ENCODE results near the gene ATP7A. TPM values are rescaled to one million over a fixed set of nuclear protein-coding genes. Genes with fewer than 3 reads are reported as not detected.

The ATP7A gene
- total and polyA plus RNA-seq, 2 donors (not counting 3 experiments of a cell fraction or from before 2014, with no cell fraction given) = 3.1 to 8.8 TPM

DNA sequence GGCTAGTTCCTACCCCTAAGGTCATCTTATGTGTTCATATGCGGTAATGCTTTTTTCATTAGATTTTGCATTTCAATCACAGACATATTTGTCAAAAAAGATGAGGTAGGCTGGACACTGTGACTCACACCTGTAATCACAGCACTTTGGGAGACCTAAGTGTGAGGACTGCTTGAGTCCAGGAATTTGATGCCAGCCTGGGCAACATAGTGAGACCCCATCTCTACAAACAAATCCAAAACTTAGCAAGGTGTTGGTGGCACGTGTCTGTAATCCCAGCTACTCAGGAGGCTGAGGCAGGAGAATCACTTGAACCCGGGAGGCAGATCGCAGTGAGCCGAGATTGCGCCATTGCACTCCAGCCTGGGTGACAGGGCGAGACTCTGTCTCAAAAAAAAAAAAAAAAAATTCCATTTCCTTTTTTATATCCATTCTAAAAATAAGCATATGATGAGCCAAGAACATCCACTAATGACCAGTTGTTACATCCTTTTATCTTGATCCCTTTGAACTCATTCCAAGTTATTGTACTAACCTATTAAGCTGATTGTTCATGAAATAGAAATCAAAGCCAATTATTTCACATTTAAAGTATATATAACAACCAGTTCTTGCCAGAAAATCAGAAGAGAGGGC is 35.5 kb downstream of the ATP7A start:
- intact Hi-C loops (cut with micrococcal nuclease) (no loop called here), dilution Hi-C loops (cut with MboI; ENCODE audit: extremely low pct_ligation_motif_present, low sequenced_read_pairs) (no loop called here)
- peak; percentile 71 for FAIRE-seq
- H3K4me1 ChIP-seq (ENCODE audit: control insufficient read depth, extremely low read depth, insufficient read depth, low read length) = peaks cover 2% of the 10 kb centered on the region
- CTCF ChIA-PET = interaction anchor here (1.2 kb wide), 1 partner anchor 36 kb away, joined by 4 read pairs; the partner anchor contains the start of gene ATP7A
- H3K36me3 ChIP-seq (ENCODE audit: control insufficient read depth in 2 of 2, extremely low read depth in 1 of 2, insufficient read depth in 2 of 2, low read length in 2 of 2) = no peaks in the 10 kb centered on the region
- H3K9me3 ChIP-seq (replicated peaks; ENCODE audit: control insufficient read depth, insufficient read depth, low read length) = no peaks in the 10 kb centered on the region
- H3K27me3 ChIP-seq (ENCODE audit: control insufficient read depth in 2 of 2, insufficient read depth in 2 of 2, low read length in 2 of 2) = no peaks in the 10 kb centered on the region
- DNase-seq (ENCODE audit: low read depth, low spot score) = no peak
- no peaks in the 10 kb centered on the region for H3K79me2 ChIP-seq (ENCODE audit: control insufficient read depth, insufficient read depth, low read length)
- POLR2A ChIA-PET = no interaction called here
- BruUV-seq (replicated peaks) = no TSS peak
- H3K4me3 ChIP-seq (replicated peaks in 1 of 3; ENCODE audit: insufficient read depth in 1 of 3, low read depth in 1 of 3, low read length in 3 of 3) = no peak overlapping the region
- H3K9me1 ChIP-seq (replicated peaks; ENCODE audit: control insufficient read depth, extremely low read depth, insufficient read depth, low read length) = no peaks in the 10 kb centered on the region
- H3K9ac ChIP-seq (replicated peaks; ENCODE audit: extremely low read depth, insufficient read depth, low read length) = no peak overlapping the region
- H2AFZ ChIP-seq (ENCODE audit: low read depth, low read length) = no peak overlapping the region
- no peaks in the 10 kb centered on the region for H4K20me1 ChIP-seq (replicated peaks; ENCODE audit: control insufficient read depth, extremely low read depth, insufficient read depth, low read length)
- H3K4me2 ChIP-seq (ENCODE audit: insufficient read depth, low read length) = no peak overlapping the region
- H3K27ac ChIP-seq (ENCODE audit: insufficient read depth, low read depth, low read length) = no peak overlapping the region
- TF ChIP-seq FOS (IDR thresholded peaks at IDR 0.05; ENCODE audit: borderline replicate concordance, insufficient read depth, low read length) (no peak), JUN (IDR thresholded peaks at IDR 0.05; ENCODE audit: borderline replicate concordance, insufficient read depth, insufficient read length, low read depth) (no peak), POLR2AphosphoS5 (IDR thresholded peaks at IDR 0.05; ENCODE audit: insufficient read depth, low read depth, low read length) (no peak), MYC (IDR thresholded peaks at IDR 0.05; ENCODE audit: low read depth, low read length) (no peak), GATA2 (IDR thresholded peaks at IDR 0.05; ENCODE audit: insufficient read depth, insufficient read length, low read depth, low read length) (no peak), POLR2A (IDR thresholded peaks at IDR 0.05; ENCODE audit: low read depth, low read length) (no peak), EZH2 (IDR thresholded peaks at IDR 0.05; ENCODE audit: borderline replicate concordance, low read depth, low read length, severe bottlenecking) (no peak)
- TF ChIP-seq, protein P1, sequence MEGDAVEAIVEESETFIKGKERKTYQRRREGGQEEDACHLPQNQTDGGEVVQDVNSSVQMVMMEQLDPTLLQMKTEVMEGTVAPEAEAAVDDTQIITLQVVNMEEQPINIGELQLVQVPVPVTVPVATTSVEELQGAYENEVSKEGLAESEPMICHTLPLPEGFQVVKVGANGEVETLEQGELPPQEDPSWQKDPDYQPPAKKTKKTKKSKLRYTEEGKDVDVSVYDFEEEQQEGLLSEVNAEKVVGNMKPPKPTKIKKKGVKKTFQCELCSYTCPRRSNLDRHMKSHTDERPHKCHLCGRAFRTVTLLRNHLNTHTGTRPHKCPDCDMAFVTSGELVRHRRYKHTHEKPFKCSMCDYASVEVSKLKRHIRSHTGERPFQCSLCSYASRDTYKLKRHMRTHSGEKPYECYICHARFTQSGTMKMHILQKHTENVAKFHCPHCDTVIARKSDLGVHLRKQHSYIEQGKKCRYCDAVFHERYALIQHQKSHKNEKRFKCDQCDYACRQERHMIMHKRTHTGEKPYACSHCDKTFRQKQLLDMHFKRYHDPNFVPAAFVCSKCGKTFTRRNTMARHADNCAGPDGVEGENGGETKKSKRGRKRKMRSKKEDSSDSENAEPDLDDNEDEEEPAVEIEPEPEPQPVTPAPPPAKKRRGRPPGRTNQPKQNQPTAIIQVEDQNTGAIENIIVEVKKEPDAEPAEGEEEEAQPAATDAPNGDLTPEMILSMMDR (IDR thresholded peaks at IDR 0.05; ENCODE audit: extremely low read depth in 1 of 2, insufficient read depth in 1 of 2, low read depth in 1 of 2, low read length in 2 of 2) = no peak
- TF ChIP-seq, protein P2, sequence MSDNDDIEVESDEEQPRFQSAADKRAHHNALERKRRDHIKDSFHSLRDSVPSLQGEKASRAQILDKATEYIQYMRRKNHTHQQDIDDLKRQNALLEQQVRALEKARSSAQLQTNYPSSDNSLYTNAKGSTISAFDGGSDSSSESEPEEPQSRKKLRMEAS (IDR thresholded peaks at IDR 0.05; ENCODE audit: insufficient read depth, insufficient read length) = no peak
